WI38 (cell line): ENCODE measurements around the gene MEX3B.

ENCODE experiments used
- H3K4me3 ChIP-seq: 2 replicates; pipeline ENCODE4 v1.5.1; 2011; ENCODE audit warnings: low read depth, mild to moderate bottlenecking, control low read depth, low read length
- TF ChIP-seq, protein P1 (sequence below): IDR thresholded peaks from 2 replicates; pipeline ENCODE4 v1.5.1; 2012; ENCODE audit warnings: low read depth, mild to moderate bottlenecking, control low read depth, low read length

MEX3B gene

GRCh38 chr15:82045892-82046665 lies at the start of gene MEX3B:
TSS of gene MEX3B (minus strand) at chr15:82046018. CDS start at chr15:82045705, 313 bp downstream.
- TF ChIP-seq, protein P1, sequence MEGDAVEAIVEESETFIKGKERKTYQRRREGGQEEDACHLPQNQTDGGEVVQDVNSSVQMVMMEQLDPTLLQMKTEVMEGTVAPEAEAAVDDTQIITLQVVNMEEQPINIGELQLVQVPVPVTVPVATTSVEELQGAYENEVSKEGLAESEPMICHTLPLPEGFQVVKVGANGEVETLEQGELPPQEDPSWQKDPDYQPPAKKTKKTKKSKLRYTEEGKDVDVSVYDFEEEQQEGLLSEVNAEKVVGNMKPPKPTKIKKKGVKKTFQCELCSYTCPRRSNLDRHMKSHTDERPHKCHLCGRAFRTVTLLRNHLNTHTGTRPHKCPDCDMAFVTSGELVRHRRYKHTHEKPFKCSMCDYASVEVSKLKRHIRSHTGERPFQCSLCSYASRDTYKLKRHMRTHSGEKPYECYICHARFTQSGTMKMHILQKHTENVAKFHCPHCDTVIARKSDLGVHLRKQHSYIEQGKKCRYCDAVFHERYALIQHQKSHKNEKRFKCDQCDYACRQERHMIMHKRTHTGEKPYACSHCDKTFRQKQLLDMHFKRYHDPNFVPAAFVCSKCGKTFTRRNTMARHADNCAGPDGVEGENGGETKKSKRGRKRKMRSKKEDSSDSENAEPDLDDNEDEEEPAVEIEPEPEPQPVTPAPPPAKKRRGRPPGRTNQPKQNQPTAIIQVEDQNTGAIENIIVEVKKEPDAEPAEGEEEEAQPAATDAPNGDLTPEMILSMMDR = no peak

DNA sequence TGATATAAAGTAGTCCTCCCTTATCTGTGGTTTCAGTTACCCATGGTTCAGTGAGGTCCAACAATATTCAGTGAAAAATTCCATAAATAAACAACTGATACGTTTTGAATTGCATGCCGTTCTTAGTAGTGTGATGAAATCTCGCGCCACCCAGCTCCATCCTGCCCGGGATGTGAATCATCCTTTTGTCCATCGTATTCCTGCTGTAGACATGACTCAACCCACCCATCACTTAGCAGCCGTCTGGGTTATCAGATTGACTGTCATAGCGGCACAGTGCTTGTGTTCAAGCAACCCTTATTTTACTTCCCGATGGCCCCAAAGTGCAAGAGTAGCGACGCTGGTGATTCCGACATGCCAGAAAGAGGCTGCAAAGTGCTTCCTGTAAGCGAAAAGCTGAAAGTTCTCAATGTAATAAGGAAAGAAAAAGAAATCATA lies 48.0 kb upstream of the MEX3B start:
- H3K4me3 ChIP-seq = peak overlapping the region; percentile 49
- TF ChIP-seq, protein P1 = no peak

More at GRCh38 chr15:82045892-82046665, at the start of gene MEX3B:
- H3K4me3 ChIP-seq = peak within 1 kb of the TSS; percentile 89

- no peak overlapping the region for H3K4me3 ChIP-seq
- TF ChIP-seq, protein P1 = no peak
These were observed 47.5 kb upstream of the MEX3B start for GRCh38 chr15:82093325-82093724.

- no peak overlapping the region for H3K4me3 ChIP-seq
- TF ChIP-seq, protein P1 = no peak
These were observed 45.9 kb upstream of the MEX3B start for GRCh38 chr15:82091636-82092140.

- TF ChIP-seq, protein P1 = no peak
These were observed 40.6 kb upstream of the MEX3B start for GRCh38 chr15:82086243-82086995.

DNA sequence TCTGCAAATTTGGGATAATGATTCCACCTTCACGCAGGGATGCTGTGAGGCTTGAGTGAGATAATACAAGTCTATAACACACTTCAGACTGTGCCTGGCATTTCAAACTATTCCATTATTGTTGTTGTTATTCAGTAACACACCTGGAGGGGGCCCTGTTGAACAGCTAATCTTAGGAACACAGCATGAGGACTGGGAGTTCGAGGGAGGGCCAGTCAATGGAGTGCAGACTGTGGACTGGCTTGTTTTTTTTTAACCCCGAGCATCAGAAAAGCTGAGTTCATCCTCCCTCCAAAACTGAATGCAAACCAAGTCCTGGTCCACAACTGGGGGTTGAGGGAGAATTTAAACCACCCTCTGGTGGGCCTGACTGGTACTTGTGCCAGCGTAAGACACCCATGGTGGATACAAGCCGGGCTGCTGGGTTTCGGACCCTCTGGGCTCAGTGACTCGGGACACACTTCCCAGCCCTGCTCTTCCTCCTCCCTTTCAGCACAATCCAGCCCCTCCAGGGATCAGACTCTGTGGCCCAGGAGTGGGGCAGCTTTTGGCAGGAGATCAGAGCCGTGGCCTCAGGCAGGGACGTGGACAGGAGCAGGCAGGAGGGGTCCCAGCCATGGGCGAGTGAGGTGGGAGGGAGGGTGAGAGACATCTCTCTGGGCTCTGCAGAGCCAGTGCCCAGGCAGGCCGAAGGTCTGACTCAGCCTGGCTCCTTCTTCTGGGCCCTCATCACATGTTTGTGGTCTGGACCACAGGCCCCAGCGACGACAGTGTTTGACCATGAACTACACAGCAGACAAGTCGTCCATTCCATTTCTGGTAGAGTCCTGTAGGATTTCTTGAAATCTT lies 36.3 kb upstream of the MEX3B start:
- TF ChIP-seq, protein P1 = peak; percentile 20; the same call in 1 of the 2 replicates
- no peak overlapping the region for H3K4me3 ChIP-seq

More at GRCh38 chr15:82086243-82086995, 40.6 kb upstream of the MEX3B start:
- H3K4me3 ChIP-seq = no peak overlapping the region
